ENCODE results near the gene SMARCE1. TPM values are rescaled to one million over a fixed set of nuclear protein-coding genes. Genes with fewer than 3 reads are reported as not detected.

Gene SMARCE1
- 100 to 1,000 TPM in 7 of 8 experiments, 10 to 100 TPM in 1; 81.3 to 216 (median 133) TPM for total RNA-seq

GRCh38 chr17:40647624-40648383, at the start of gene SMARCE1:
Gene SMARCE1, minus strand, starts transcription at chr17:40647818. Its CDS starts 2,016 bp downstream, at chr17:40645802.
- WGBS, 10 experiments: 0 to 2% (median 0%) methylated on average over 2 to 28 of the region's 64 CpGs; no CpG with 5 or more reads in 3 of the 10 experiments
- ATAC-seq (replicated peaks in 6 of 8): peak; percentile 72 to 89 (median 84)
- Histone ChIP-seq H3K4me3 (peak within 1 kb of the TSS; percentile 85 to 99 (median 95)), H3K27ac (peak within 1 kb of the TSS; percentile 99), H3K4me1 (replicated peaks in 1 of 2) (peaks cover 18 to 25% of the 10 kb centered on the region in 2 donors)
- in situ Hi-C loops (cut with MboI; ENCODE audit: low pct_unique_long_range_greater_than_20kb in 2 of 9, low sequenced_read_pairs in 9 of 9, unreplicated experiment in 9 of 9): no loop called here

- Histone ChIP-seq H3K4me3 (no peak overlapping the region), H3K4me1 (replicated peaks in 1 of 2) (peaks cover 0 to 8% of the 10 kb centered on the region in 2 donors), H3K27ac (no peak overlapping the region)
- in situ Hi-C loops (cut with MboI; ENCODE audit: low pct_unique_long_range_greater_than_20kb in 2 of 9, low sequenced_read_pairs in 9 of 9, unreplicated experiment in 9 of 9): no loop called here
- WGBS, 10 experiments: 0 to 82% (median 54%) methylated on average over 1 to 7 of the region's 7 CpGs; no CpG with 5 or more reads in 2 of the 10 experiments
- no peak for ATAC-seq (replicated peaks in 6 of 8)
Observed at GRCh38 chr17:40697297-40697696, 49.7 kb upstream of the SMARCE1 start.

- no peak overlapping the region for H3K4me3 ChIP-seq
- no peak for ATAC-seq (replicated peaks in 6 of 8)
- H3K4me1 ChIP-seq (replicated peaks in 1 of 2): peaks cover 0 to 8% of the 10 kb centered on the region in 2 donors
- in situ Hi-C loops (cut with MboI; ENCODE audit: low pct_unique_long_range_greater_than_20kb in 2 of 9, low sequenced_read_pairs in 9 of 9, unreplicated experiment in 9 of 9): no loop called here
- 20 to 100% (median 75%) methylated on average over 1 to 3 of the region's 3 CpGs; no CpG with 5 or more reads in 5 of the 10 experiments for WGBS, 10 experiments
- H3K27ac ChIP-seq: no peak overlapping the region
Observed at GRCh38 chr17:40696651-40697072, 49.0 kb upstream of the SMARCE1 start.

- Histone ChIP-seq H3K27ac (no peak overlapping the region), H3K4me1 (replicated peaks in 1 of 2) (peaks cover 0 to 8% of the 10 kb centered on the region in 2 donors), H3K4me3 (no peak overlapping the region)
- WGBS, 10 experiments: 40 to 95% (median 82%) methylated on average over 1 to 6 of the region's 6 CpGs
- ATAC-seq (replicated peaks in 6 of 8): no peak
- in situ Hi-C loops (cut with MboI; ENCODE audit: low pct_unique_long_range_greater_than_20kb in 2 of 9, low sequenced_read_pairs in 9 of 9, unreplicated experiment in 9 of 9): no loop called here
Observed at GRCh38 chr17:40695874-40696472, 48.4 kb upstream of the SMARCE1 start.

- H3K4me3 ChIP-seq: no peak overlapping the region
- ATAC-seq (replicated peaks in 6 of 8): no peak
Observed at GRCh38 chr17:40694584-40694983, 47.0 kb upstream of the SMARCE1 start.

GRCh38 chr17:40687106-40687505, 39.5 kb upstream of the SMARCE1 start:
- in situ Hi-C loops (cut with MboI; ENCODE audit: low pct_unique_long_range_greater_than_20kb in 2 of 9, low sequenced_read_pairs in 9 of 9, unreplicated experiment in 9 of 9): no loop called here
- 22 to 93% (median 72%) methylated on average over 1 to 5 of the region's 5 CpGs; no CpG with 5 or more reads in 1 of the 10 experiments for WGBS, 10 experiments
- no peak for ATAC-seq (replicated peaks in 6 of 8)

More at GRCh38 chr17:40694584-40694983, 47.0 kb upstream of the SMARCE1 start:
- in situ Hi-C loops (cut with MboI; ENCODE audit: low pct_unique_long_range_greater_than_20kb in 2 of 9, low sequenced_read_pairs in 9 of 9, unreplicated experiment in 9 of 9): no loop called here
- no peak overlapping the region for H3K27ac ChIP-seq
- peaks cover 0 to 7% of the 10 kb centered on the region in 2 donors for H3K4me1 ChIP-seq (replicated peaks in 1 of 2)
- WGBS, 10 experiments: 43 to 90% (median 76%) methylated on average over 1 to 9 of the region's 9 CpGs; no CpG with 5 or more reads in 1 of the 10 experiments

GRCh38 chr17:40686192-40686591, 38.6 kb upstream of the SMARCE1 start:
- H3K4me3 ChIP-seq: no peak overlapping the region
- in situ Hi-C loops (cut with MboI; ENCODE audit: low pct_unique_long_range_greater_than_20kb in 2 of 9, low sequenced_read_pairs in 9 of 9, unreplicated experiment in 9 of 9): no loop called here
- 48 to 80% (median 75%) methylated on average over 1 to 4 of the region's 4 CpGs for WGBS, 10 experiments
- H3K4me1 ChIP-seq (replicated peaks in 1 of 2): no peaks in the 10 kb centered on the region
- no peak overlapping the region for H3K27ac ChIP-seq
- ATAC-seq (replicated peaks in 6 of 8): no peak

More at GRCh38 chr17:40687106-40687505, 39.5 kb upstream of the SMARCE1 start:
- Histone ChIP-seq H3K27ac (no peak overlapping the region), H3K4me1 (replicated peaks in 1 of 2) (no peaks in the 10 kb centered on the region), H3K4me3 (no peak overlapping the region)

- Histone ChIP-seq H3K27ac (no peak overlapping the region), H3K4me1 (replicated peaks in 1 of 2) (no peaks in the 10 kb centered on the region), H3K4me3 (no peak overlapping the region)
- in situ Hi-C loops (cut with MboI; ENCODE audit: low pct_unique_long_range_greater_than_20kb in 2 of 9, low sequenced_read_pairs in 9 of 9, unreplicated experiment in 9 of 9): no loop called here
- ATAC-seq (replicated peaks in 6 of 8): no peak
Observed at GRCh38 chr17:40680998-40681397, 33.4 kb upstream of the SMARCE1 start.

- Histone ChIP-seq H3K4me3 (no peak overlapping the region), H3K27ac (no peak overlapping the region), H3K4me1 (replicated peaks in 1 of 2) (no peaks in the 10 kb centered on the region)
- in situ Hi-C loops (cut with MboI; ENCODE audit: low pct_unique_long_range_greater_than_20kb in 2 of 9, low sequenced_read_pairs in 9 of 9, unreplicated experiment in 9 of 9): no loop called here
- WGBS, 10 experiments: 20 to 100% (median 87%) methylated on average over 1 to 2 of the region's 2 CpGs; no CpG with 5 or more reads in 2 of the 10 experiments
- no peak for ATAC-seq (replicated peaks in 6 of 8)
Observed at GRCh38 chr17:40679523-40679907, 31.9 kb upstream of the SMARCE1 start.

GRCh38 chr17:40678902-40679522, 31.4 kb upstream of the SMARCE1 start:
- Histone ChIP-seq H3K4me3 (no peak overlapping the region), H3K27ac (no peak overlapping the region), H3K4me1 (replicated peaks in 1 of 2) (no peaks in the 10 kb centered on the region)
- no peak for ATAC-seq (replicated peaks in 6 of 8)
- WGBS, 10 experiments: 0 to 76% (median 44%) methylated on average over 1 to 4 of the region's 4 CpGs
- in situ Hi-C loops (cut with MboI; ENCODE audit: low pct_unique_long_range_greater_than_20kb in 2 of 9, low sequenced_read_pairs in 9 of 9, unreplicated experiment in 9 of 9): no loop called here

- in situ Hi-C loops (cut with MboI; ENCODE audit: low pct_unique_long_range_greater_than_20kb in 2 of 9, low sequenced_read_pairs in 9 of 9, unreplicated experiment in 9 of 9): no loop called here
- Histone ChIP-seq H3K4me1 (replicated peaks in 1 of 2) (no peaks in the 10 kb centered on the region), H3K4me3 (no peak overlapping the region), H3K27ac (no peak overlapping the region)
- 65 to 100% (median 98%) methylated on average over 2 to 4 of the region's 4 CpGs; no CpG with 5 or more reads in 1 of the 10 experiments for WGBS, 10 experiments
- ATAC-seq (replicated peaks in 6 of 8): no peak
Observed at GRCh38 chr17:40675905-40676304, 28.3 kb upstream of the SMARCE1 start.

GRCh38 chr17:40672654-40673053, 25.0 kb upstream of the SMARCE1 start:
- Histone ChIP-seq H3K4me1 (replicated peaks in 1 of 2) (no peaks in the 10 kb centered on the region), H3K4me3 (no peak overlapping the region), H3K27ac (no peak overlapping the region)
- 42 to 100% (median 80%) methylated on average over 1 to 2 of the region's 2 CpGs; no CpG with 5 or more reads in 1 of the 10 experiments for WGBS, 10 experiments
- no peak for ATAC-seq (replicated peaks in 6 of 8)
- in situ Hi-C loops (cut with MboI; ENCODE audit: low pct_unique_long_range_greater_than_20kb in 2 of 9, low sequenced_read_pairs in 9 of 9, unreplicated experiment in 9 of 9): no loop called here

GRCh38 chr17:40671282-40671681, 23.7 kb upstream of the SMARCE1 start:
- no peak overlapping the region for H3K4me3 ChIP-seq
- no peak overlapping the region for H3K27ac ChIP-seq
- in situ Hi-C loops (cut with MboI; ENCODE audit: low pct_unique_long_range_greater_than_20kb in 2 of 9, low sequenced_read_pairs in 9 of 9, unreplicated experiment in 9 of 9): no loop called here
- ATAC-seq (replicated peaks in 6 of 8): peak in 1 of 8 experiments; percentile 33
- WGBS, 10 experiments: 50 to 100% (median 73%) methylated on average over 1 to 4 of the region's 4 CpGs; no CpG with 5 or more reads in 2 of the 10 experiments
- H3K4me1 ChIP-seq (replicated peaks in 1 of 2): no peaks in the 10 kb centered on the region

Data from motor neuron (in vitro differentiated cells).